B cell (primary cell): ENCODE measurements around the gene SH3BP2. TPM values are rescaled to one million over a fixed set of nuclear protein-coding genes. Genes with fewer than 3 reads are reported as not detected.

Source experiments
- ATAC-seq: fragments of 200-7000 bp; cut with Tn5 transposase; one replicate; pipeline ENCODE4 v1.10.0; 2021; ENCODE audit warnings: low read depth, mild to moderate bottlenecking, moderate number of reproducible peaks, moderate library complexity
- CTCF ChIA-PET: fragments of 350-600 bp; sonication (Branson Sonifier 250); formaldehyde crosslinking; loops from one replicate; lab custom pipeline; 2021; ENCODE audit warnings: antibody characterized with exemption, inconsistent platforms; lab: Charles Lee
- POLR2A ChIA-PET: fragments of 350-600 bp; sonication (Branson Sonifier 250); formaldehyde crosslinking; loops from one replicate; lab custom pipeline; 2021; ENCODE audit warnings: antibody characterized with exemption; lab: Charles Lee
- DNase-seq: peaks from one replicate; pipeline ENCODE4 v3.0.0; 2013
- H2AFZ ChIP-seq: 2 replicates; pipeline ENCODE4 v1.6.1; 2012; ENCODE audit warnings: mild to moderate bottlenecking, low read depth, low read length; ENCODE audit not compliant: insufficient read depth, poor library complexity, severe bottlenecking
- H3K27ac ChIP-seq, 2 donors: 1 replicate in 1 of 2; 2 replicates in 1 of 2; pipeline ENCODE4 v1.5.1; 2012 to 2013; ENCODE audit warnings: low read length in 2 of 2, mild to moderate bottlenecking in 2 of 2, moderate library complexity in 1 of 2
- H3K27me3 ChIP-seq, 4 experiments: fragments of 200-600 bp in 1 of 4; sonication (generic) in 1 of 4; replicated peaks in 1 of 4; 1 replicate in 2 of 4; 2 replicates in 2 of 4; pipeline versions ENCODE4 v1.6.1 to v1.7.0; 2013 to 2016; ENCODE audit warnings: low read length in 3 of 4, mild to moderate bottlenecking in 2 of 4, mixed read lengths in 1 of 4, moderate library complexity in 1 of 4; ENCODE audit not compliant: insufficient read depth in 4 of 4, control insufficient read depth in 3 of 4; ENCODE audit errors: control extremely low read depth in 1 of 4
- H3K36me3 ChIP-seq, 2 experiments: replicated peaks in 1 of 2; 1 replicate in 1 of 2; 2 replicates in 1 of 2; pipeline versions ENCODE4 v1.6.1 to v1.7.1; 2013; ENCODE audit warnings: low read length in 1 of 2; ENCODE audit not compliant: insufficient read depth in 2 of 2, control insufficient read depth in 1 of 2; ENCODE audit errors: control extremely low read depth in 1 of 2, extremely low read depth in 1 of 2
- H3K4me1 ChIP-seq, 2 donors: fragments of 200-600 bp in 1 of 2; sonication (generic) in 1 of 2; 1 replicate in 1 of 2; 2 replicates in 1 of 2; pipeline versions ENCODE4 v1.5.1 to v1.6.1; 2013 to 2017; ENCODE audit warnings: low read length in 2 of 2; ENCODE audit not compliant: control insufficient read depth in 2 of 2, insufficient read depth in 2 of 2
- H3K4me2 ChIP-seq: replicated peaks from 2 replicates; pipeline ENCODE3; 2012; ENCODE audit warnings: mild to moderate bottlenecking, low read depth, low read length; ENCODE audit not compliant: poor library complexity, severe bottlenecking
- H3K4me3 ChIP-seq, 5 experiments: fragments of 200-600 bp in 1 of 5; sonication (generic) in 1 of 5; 1 replicate in 3 of 5; 2 replicates in 2 of 5; pipeline versions ENCODE4 v1.5.1 to v1.7.0; 2011 to 2016; ENCODE audit warnings: low read length in 4 of 5, mild to moderate bottlenecking in 4 of 5, low read depth in 2 of 5, control low read depth in 1 of 5, moderate library complexity in 1 of 5; ENCODE audit not compliant: insufficient read depth in 1 of 5; ENCODE audit errors: control extremely low read depth in 1 of 5, extremely low read depth in 1 of 5
- H3K79me2 ChIP-seq: fragments of 200-600 bp; sonication (generic); one replicate; pipeline ENCODE4 v1.6.0; 2016; ENCODE audit warnings: low read length; ENCODE audit not compliant: control insufficient read depth, insufficient read depth
- H3K9ac ChIP-seq: fragments of 200-600 bp; sonication (generic); 2 replicates; pipeline ENCODE4 v1.6.1; 2017; ENCODE audit warnings: mild to moderate bottlenecking, low read length, moderate library complexity
- H3K9me3 ChIP-seq, 3 donors: one replicate each; pipeline versions ENCODE4 v1.6.1 to v1.7.1; 2013; ENCODE audit warnings: low read length in 2 of 3; ENCODE audit not compliant: control insufficient read depth in 2 of 3, insufficient read depth in 1 of 3; ENCODE audit errors: control extremely low read depth in 1 of 3
- H4K20me1 ChIP-seq: 2 replicates; pipeline ENCODE4 v1.6.0; 2012; ENCODE audit warnings: mild to moderate bottlenecking, low read length; ENCODE audit not compliant: insufficient read depth, control insufficient read depth, poor library complexity, severe bottlenecking
- H3K27ac Mint-ChIP-seq: one replicate; pipeline ENCODE4 v1.8.0; 2021; ENCODE audit warnings: mixed read lengths
- H3K27me3 Mint-ChIP-seq: one replicate; pipeline ENCODE4 v1.8.0; 2021; ENCODE audit warnings: mixed read lengths
- H3K4me1 Mint-ChIP-seq: one replicate; pipeline ENCODE4 v1.8.0; 2021; ENCODE audit warnings: mixed read lengths
- H3K4me3 Mint-ChIP-seq: one replicate; pipeline ENCODE4 v1.8.0; 2021; ENCODE audit warnings: mixed read lengths
- H3K9me3 Mint-ChIP-seq: one replicate; pipeline ENCODE4 v1.8.0; 2022; ENCODE audit warnings: mixed read lengths; ENCODE audit not compliant: insufficient read depth
- EZH2 ChIP-seq: IDR thresholded peaks from 2 replicates; pipeline ENCODE4 v1.6.1; 2012; ENCODE audit warnings: borderline replicate concordance, low read depth, mild to moderate bottlenecking, moderate library complexity, low read length; ENCODE audit not compliant: insufficient read depth, poor library complexity, severe bottlenecking
- WGBS: methylation state at CpG from one replicate; pipeline ENCODE4 v1.1.5; 2013; ENCODE audit warnings: missing lambda C conversion rate; ENCODE audit not compliant: insufficient coverage; 5-methylcytosine and 5-hydroxymethylcytosine counted together
- intact Hi-C: fragments of 100-400 bp; cut with micrococcal nuclease; formaldehyde crosslinking; loops from one replicate; pipeline ENCODE4 v1.10.0; 2022
- polyA plus RNA-seq: library from polyadenylated mRNA; depleted of rRNA; stranded (reverse); fragments of >200 nt; gene quantifications from 2 replicates; pipeline ENCODE4 v1.2.3, GENCODE V29; 2012
- total RNA-seq, 2 donors: library from RNA; stranded (reverse); fragments of 120-200 nt in 1 of 2; gene quantifications; 1 replicate in 1 of 2; 2 replicates in 1 of 2; pipeline versions ENCODE4 v1.2.3 to v1.2.4, GENCODE V29; 2013 to 2022
- TF ChIP-seq, protein P1 (sequence below): fragments of 200-600 bp; IDR thresholded peaks from one replicate; pipeline ENCODE4 v1.8.0; 2022; ENCODE audit warnings: antibody characterized with exemption, mild to moderate bottlenecking

Gene SH3BP2
- total and polyA plus RNA-seq, 2 donors (not counting 1 experiment from before 2014, with no cell fraction given), result 30.8 to 219 TPM

DNA sequence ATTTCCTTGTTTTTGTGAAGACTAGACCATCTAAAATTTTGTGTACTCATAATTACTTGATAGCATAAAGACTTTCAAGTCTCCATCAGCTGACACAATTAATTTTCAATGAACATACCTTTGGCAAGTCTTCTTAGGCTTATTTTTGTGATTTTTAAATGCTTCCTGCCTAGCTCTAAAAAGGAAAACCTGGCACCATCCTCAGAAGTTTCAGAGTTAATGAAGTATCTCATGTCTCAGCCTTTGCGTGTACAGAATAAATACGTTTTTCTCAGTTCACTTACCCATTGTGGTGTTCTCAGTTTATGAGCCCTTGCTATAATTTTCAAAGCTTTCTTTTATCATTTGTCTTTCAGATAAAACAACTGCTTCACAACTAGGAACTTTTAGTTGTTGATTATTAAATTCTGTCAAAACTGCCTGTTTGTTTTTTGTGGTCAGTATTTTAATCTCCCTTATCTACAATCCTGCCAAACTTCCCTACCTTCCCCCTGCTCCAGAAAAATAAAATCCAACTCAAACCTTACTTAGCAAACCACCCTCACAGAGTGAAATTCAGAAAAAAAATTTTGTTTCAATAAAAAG lies 72.4 kb downstream of the SH3BP2 start:
- Histone ChIP-seq H3K4me3 (no peak overlapping the region), H4K20me1 (peaks cover 96% of the 10 kb centered on the region), H3K79me2 (peaks cover 100% of the 10 kb centered on the region), H3K9me3 (no peaks in the 10 kb centered on the region), H3K27me3 (no peaks in the 10 kb centered on the region), H3K4me2 (peak overlapping the region; percentile 22), H3K36me3 (peaks cover 0 to 25% of the 10 kb centered on the region in 2 experiments), H3K4me1 (peaks cover 67 to 88% of the 10 kb centered on the region in 2 donors), H2AFZ (no peak overlapping the region), H3K9ac (no peak overlapping the region), H3K27ac (peak overlapping the region in 1 of 2 donors; percentile 39)
- WGBS, result no CpG with 5 or more reads among the region's 2 CpGs
- TF ChIP-seq EZH2, result no peak
- TF ChIP-seq, protein P1, sequence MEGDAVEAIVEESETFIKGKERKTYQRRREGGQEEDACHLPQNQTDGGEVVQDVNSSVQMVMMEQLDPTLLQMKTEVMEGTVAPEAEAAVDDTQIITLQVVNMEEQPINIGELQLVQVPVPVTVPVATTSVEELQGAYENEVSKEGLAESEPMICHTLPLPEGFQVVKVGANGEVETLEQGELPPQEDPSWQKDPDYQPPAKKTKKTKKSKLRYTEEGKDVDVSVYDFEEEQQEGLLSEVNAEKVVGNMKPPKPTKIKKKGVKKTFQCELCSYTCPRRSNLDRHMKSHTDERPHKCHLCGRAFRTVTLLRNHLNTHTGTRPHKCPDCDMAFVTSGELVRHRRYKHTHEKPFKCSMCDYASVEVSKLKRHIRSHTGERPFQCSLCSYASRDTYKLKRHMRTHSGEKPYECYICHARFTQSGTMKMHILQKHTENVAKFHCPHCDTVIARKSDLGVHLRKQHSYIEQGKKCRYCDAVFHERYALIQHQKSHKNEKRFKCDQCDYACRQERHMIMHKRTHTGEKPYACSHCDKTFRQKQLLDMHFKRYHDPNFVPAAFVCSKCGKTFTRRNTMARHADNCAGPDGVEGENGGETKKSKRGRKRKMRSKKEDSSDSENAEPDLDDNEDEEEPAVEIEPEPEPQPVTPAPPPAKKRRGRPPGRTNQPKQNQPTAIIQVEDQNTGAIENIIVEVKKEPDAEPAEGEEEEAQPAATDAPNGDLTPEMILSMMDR, result no peak
- Mint-ChIP-seq H3K4me3 (peak overlapping the region; percentile 4), H3K4me1 (peaks cover 89% of the 10 kb centered on the region), H3K27ac (peak overlapping the region; percentile 29), H3K27me3 (no peaks in the 10 kb centered on the region), H3K9me3 (no peaks in the 10 kb centered on the region)
- CTCF ChIA-PET, result interaction anchor here (0.7 kb wide), 1 partner anchor 47 kb away, joined by 3 read pairs; no protein-coding TSS in a partner anchor
- DNase-seq, result no peak
- POLR2A ChIA-PET, result interaction anchor here (0.7 kb wide), 1 partner anchor 31 kb away, joined by 5 read pairs; no protein-coding TSS in a partner anchor
- no peak for ATAC-seq
- intact Hi-C loops, result no loop called here

GRCh38 chr4:2866160-2866861 lies 73.4 kb downstream of the SH3BP2 start:
- ATAC-seq (no peak), DNase-seq (no peak)
- Histone ChIP-seq H3K4me2 (no peak overlapping the region), H3K4me3 (no peak overlapping the region), H4K20me1 (peaks cover 96% of the 10 kb centered on the region), H3K27ac (no peak overlapping the region), H3K79me2 (peaks cover 100% of the 10 kb centered on the region), H3K27me3 (no peaks in the 10 kb centered on the region), H3K9me3 (no peaks in the 10 kb centered on the region), H3K4me1 (peaks cover 56 to 81% of the 10 kb centered on the region in 2 donors), H3K9ac (no peak overlapping the region), H3K36me3 (peaks cover 0 to 25% of the 10 kb centered on the region in 2 experiments), H2AFZ (no peak overlapping the region)
- intact Hi-C loops, result no loop called here
- ChIA-PET CTCF (interaction anchor here (0.9 kb wide), 1 partner anchor 15 kb away, joined by 4 read pairs; no protein-coding TSS in a partner anchor), POLR2A (interaction anchor here (0.7 kb wide), 1 partner anchor 13 kb away, joined by 4 read pairs; no protein-coding TSS in a partner anchor)
- Mint-ChIP-seq H3K27ac (peak overlapping the region; percentile 51), H3K27me3 (no peaks in the 10 kb centered on the region), H3K4me3 (no peak overlapping the region), H3K9me3 (no peaks in the 10 kb centered on the region), H3K4me1 (peaks cover 86% of the 10 kb centered on the region)
- 86% methylated on average over 2 of the region's 10 CpGs for WGBS
- no peak for TF ChIP-seq EZH2
- TF ChIP-seq, protein P1, result no peak
